ENCODE measurements around the gene DLEC1. TPM values are rescaled to one million over a fixed set of nuclear protein-coding genes. Genes with fewer than 3 reads are reported as not detected.

The DLEC1 gene
- total and polyA plus RNA-seq, 2 experiments from 2014 or later, result 0.31 to 0.66 TPM

- H3K36me3 Mint-ChIP-seq (ENCODE audit: low read depth), result no peaks in the 10 kb centered on the region
- no peak overlapping the region for H3K4me2 ChIP-seq
- H3K79me2 ChIP-seq (replicated peaks; ENCODE audit: insufficient read depth), result no peaks in the 10 kb centered on the region
- H3K36me3 ChIP-seq (ENCODE audit: insufficient read depth), result no peaks in the 10 kb centered on the region
- ATAC-seq, result peak; percentile 51
- H3K4me3 Mint-ChIP-seq, result no peak overlapping the region; the same call in 2 of the 3 replicates
- no peak overlapping the region for H3K27ac ChIP-seq (ENCODE audit: low read depth)
- no peaks in the 10 kb centered on the region for H3F3A ChIP-seq (replicated peaks; ENCODE audit: low read depth)
- H3K4me1 ChIP-seq (ENCODE audit: insufficient read depth), result peaks cover 13% of the 10 kb centered on the region
- TF ChIP-seq ETS1 (IDR thresholded peaks at IDR 0.05) (no peak), ZNF114 (CRISPR knock-in tag; IDR thresholded peaks at IDR 0.05) (no peak), STAT1 (IDR thresholded peaks at IDR 0.05; ENCODE audit: unreplicated experiment) (no peak), REST (IDR thresholded peaks at IDR 0.05; ENCODE audit: unreplicated experiment) (no peak), ZNF462 (CRISPR knock-in tag; IDR thresholded peaks at IDR 0.05) (no peak), CTCF (conservative IDR thresholded peaks at IDR 0.05; ENCODE audit: low read depth in 2 of 2) (no peak), ZNF331 (CRISPR knock-in tag; IDR thresholded peaks at IDR 0.05; ENCODE audit: low read depth) (no peak), JUNB (IDR thresholded peaks at IDR 0.05; ENCODE audit: unreplicated experiment) (no peak), CREB1 (CRISPR knock-in tag; IDR thresholded peaks at IDR 0.05; ENCODE audit: low read depth) (no peak), EZH2 (IDR thresholded peaks at IDR 0.05; ENCODE audit: low read depth, unreplicated experiment) (no peak), NANOG (IDR thresholded peaks at IDR 0.05; ENCODE audit: borderline replicate concordance) (no peak)
- peaks cover 8% of the 10 kb centered on the region; the same call in 2 of the 3 replicates for H3K9me3 Mint-ChIP-seq
- peaks cover 33% of the 10 kb centered on the region for H3K4me1 Mint-ChIP-seq
- DNase-seq (ENCODE audit: low spot score), result no peak
- peaks cover 11% of the 10 kb centered on the region for H3K27me3 Mint-ChIP-seq (ENCODE audit: insufficient read depth, low read depth, poor library complexity)
- H2AFZ ChIP-seq, result no peak overlapping the region
- H3K27me3 ChIP-seq (ENCODE audit: insufficient read depth), result no peaks in the 10 kb centered on the region
- H3K9me2 ChIP-seq (ENCODE audit: insufficient read depth), result no peaks in the 10 kb centered on the region
- no peaks in the 10 kb centered on the region for H4K20me1 ChIP-seq (replicated peaks; ENCODE audit: insufficient read depth)
- no peak overlapping the region for H3K27ac Mint-ChIP-seq
- no peak overlapping the region for H3K4me3 ChIP-seq
These were observed 62.9 kb downstream of the DLEC1 start for GRCh38 chr3:38101811-38102443.

Data from GM23338 (cell line).